Erythroblast (primary cell): Measurements from ENCODE around the gene CTIF.

Experiments used
- GATA1 ChIP-seq: IDR thresholded peaks from 2 replicates; pipeline ENCODE4 v1.6.1; 2011; ENCODE audit warnings: low read depth, mild to moderate bottlenecking, control low read depth, low read length, moderate library complexity
- POLR2A ChIP-seq: IDR thresholded peaks from 2 replicates; pipeline ENCODE4 v1.6.1; 2011; ENCODE audit warnings: mild to moderate bottlenecking, low read length

DNA sequence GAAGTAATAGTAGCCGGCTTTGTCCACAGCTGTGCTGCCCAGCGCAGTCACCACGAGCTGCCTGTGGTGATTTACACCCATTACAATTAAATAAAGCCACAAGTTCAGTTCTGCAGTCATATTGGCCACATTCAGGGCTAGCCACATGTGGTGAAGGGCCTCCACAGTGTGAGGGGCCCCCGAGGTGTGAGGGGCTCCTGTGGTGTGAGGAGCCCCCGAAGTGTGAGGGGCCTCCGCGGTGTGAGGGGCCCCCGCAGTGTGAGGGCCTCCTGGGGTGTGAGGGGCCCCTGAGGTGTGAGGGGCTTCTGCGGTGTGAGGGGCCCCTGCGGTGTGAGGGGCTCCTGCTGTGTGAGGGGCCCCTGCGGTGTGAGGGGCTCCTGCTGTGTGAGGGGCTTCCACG lies 191.2 kb downstream of the CTIF start:
- no peak for TF ChIP-seq POLR2A
- no peak for TF ChIP-seq GATA1
